ENCODE results near the gene TMEM108.

TMEM108 gene

DNA sequence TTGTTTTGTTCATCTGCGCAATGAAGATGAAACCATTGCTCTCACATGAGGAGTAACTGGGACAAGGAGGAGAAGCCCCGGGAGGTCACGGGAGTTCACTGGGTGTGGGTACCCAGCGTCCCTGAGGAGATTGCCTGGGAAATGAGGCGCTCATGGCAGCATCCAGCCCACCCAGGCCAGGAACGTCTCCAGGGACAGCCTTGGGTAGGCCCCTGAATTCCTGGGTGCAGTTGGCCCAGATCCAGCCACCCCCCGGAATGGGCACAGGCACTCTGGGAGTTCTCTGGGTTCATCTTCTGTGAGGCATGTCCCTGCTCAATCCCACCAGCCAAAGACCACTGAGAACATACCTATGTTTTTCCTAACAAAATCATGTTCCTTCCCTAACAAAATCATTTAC lies 380.2 kb downstream of the TMEM108 start:
- H3K27me3 ChIP-seq (ENCODE audit: control insufficient read depth, insufficient read depth, low read length): no peaks in the 10 kb centered on the region
- no peak overlapping the region for H3K27ac ChIP-seq (ENCODE audit: low read depth, low read length)
- no peak overlapping the region for H3K9ac ChIP-seq (ENCODE audit: low read length)
- no peak overlapping the region for H3K4me3 ChIP-seq (ENCODE audit: low read depth, low read length)
- no peaks in the 10 kb centered on the region for H3K9me3 ChIP-seq (ENCODE audit: control insufficient read depth, insufficient read depth, low read depth, low read length)
- peaks cover 4% of the 10 kb centered on the region; the same call in 1 of the 2 replicates for H3K4me1 ChIP-seq (ENCODE audit: control insufficient read depth, insufficient read depth, low read length)
- no peaks in the 10 kb centered on the region for H3K36me3 ChIP-seq (ENCODE audit: control insufficient read depth, insufficient read depth, low read length)

DNA sequence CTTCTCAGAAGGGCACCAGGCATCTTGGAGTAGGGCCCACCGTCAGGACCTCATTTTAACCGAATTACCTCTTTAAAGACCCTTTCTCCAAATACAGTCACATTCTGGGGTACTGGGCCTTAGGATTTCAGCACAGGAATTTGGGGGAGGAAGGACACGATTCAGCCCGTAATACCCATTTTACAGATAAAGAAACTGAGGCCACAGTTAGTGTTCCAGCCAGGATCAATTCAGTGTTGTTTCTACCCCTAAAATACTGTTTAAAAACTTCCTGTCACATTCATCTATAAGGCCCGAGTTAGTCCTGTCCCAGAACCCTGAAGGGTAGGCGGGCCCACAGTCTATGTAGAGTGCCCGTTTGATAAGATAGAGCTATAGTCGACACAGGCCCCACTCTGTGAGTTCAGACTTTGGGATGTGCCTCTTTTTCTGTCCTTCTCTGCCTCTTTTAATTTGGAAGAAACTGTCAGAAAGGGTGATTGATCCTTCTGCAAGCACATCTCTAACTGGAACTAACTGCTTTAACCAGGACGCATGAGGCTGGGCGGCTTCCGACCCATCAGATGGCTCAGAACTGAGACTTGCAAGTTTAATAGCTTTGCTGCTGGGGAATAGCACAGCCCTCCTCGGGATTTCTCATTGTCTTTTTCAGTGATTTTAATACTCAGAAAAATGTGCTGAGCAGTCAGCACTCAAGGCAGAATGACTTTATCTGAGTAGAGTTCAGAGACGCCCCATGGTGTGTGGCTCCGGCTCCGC lies 381.1 kb downstream of the TMEM108 start:
- Histone ChIP-seq H3K27ac (ENCODE audit: low read depth, low read length) (no peak overlapping the region), H3K4me3 (ENCODE audit: low read depth, low read length) (no peak overlapping the region), H3K9me3 (ENCODE audit: control insufficient read depth, insufficient read depth, low read depth, low read length) (no peaks in the 10 kb centered on the region), H3K4me1 (ENCODE audit: control insufficient read depth, insufficient read depth, low read length) (no peaks in the 10 kb centered on the region), H3K9ac (ENCODE audit: low read length) (no peak overlapping the region), H3K36me3 (ENCODE audit: control insufficient read depth, insufficient read depth, low read length) (no peaks in the 10 kb centered on the region), H3K27me3 (ENCODE audit: control insufficient read depth, insufficient read depth, low read length) (no peaks in the 10 kb centered on the region)

DNA sequence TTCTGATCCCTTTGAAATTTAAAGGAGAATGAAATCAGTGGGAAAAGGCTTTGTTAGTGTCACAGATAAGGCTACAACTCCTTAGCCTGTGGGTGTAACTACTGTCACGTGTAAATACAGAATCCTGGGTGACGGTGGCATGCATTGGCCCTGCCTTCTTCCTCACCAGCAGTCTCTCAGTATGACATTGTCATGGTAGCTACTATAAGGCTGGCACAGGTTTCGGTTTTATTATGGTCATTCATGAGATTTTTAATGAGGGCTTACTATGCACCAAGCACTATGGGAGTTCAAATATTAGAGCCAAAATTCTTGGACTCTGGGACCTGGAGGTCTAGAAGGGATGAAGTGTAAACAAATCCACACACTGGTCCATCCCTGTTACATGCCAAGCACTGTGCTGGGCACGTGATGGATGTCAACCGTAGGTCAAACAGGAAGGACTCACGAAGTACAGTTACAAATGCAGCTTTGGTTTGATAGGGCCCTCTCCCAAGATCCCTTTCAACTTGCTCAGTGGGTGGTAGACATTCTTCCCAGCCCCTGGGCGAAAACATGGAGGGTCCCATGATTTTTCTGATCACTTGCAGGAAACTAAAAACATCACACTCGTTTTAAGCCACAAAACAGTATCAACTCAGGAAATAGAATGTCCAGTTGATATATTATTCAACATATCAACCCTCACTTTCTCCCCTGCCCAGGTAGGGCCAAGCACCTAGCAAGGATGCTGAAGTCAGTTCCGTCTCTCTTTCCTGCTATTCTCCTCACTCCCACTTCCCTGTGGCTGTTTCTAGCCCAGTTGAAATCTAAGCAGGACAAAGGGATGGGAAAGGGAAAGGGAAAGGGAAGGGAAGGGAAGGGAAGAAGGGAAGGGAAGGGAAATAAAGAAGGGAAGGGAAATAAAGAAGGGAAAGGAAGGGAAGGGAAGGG lies 387.0 kb downstream of the TMEM108 start:
- H3K27ac ChIP-seq (ENCODE audit: low read depth, low read length): no peak overlapping the region
- no peak overlapping the region for H3K4me3 ChIP-seq (ENCODE audit: low read depth, low read length)
- H3K27me3 ChIP-seq (ENCODE audit: control insufficient read depth, insufficient read depth, low read length): no peaks in the 10 kb centered on the region
- H3K4me1 ChIP-seq (ENCODE audit: control insufficient read depth, insufficient read depth, low read length): no peaks in the 10 kb centered on the region
- H3K9me3 ChIP-seq (ENCODE audit: control insufficient read depth, insufficient read depth, low read depth, low read length): peaks cover 2% of the 10 kb centered on the region; the same call in 1 of the 2 replicates
- H3K9ac ChIP-seq (ENCODE audit: low read length): no peak overlapping the region
- no peaks in the 10 kb centered on the region for H3K36me3 ChIP-seq (ENCODE audit: control insufficient read depth, insufficient read depth, low read length)

DNA sequence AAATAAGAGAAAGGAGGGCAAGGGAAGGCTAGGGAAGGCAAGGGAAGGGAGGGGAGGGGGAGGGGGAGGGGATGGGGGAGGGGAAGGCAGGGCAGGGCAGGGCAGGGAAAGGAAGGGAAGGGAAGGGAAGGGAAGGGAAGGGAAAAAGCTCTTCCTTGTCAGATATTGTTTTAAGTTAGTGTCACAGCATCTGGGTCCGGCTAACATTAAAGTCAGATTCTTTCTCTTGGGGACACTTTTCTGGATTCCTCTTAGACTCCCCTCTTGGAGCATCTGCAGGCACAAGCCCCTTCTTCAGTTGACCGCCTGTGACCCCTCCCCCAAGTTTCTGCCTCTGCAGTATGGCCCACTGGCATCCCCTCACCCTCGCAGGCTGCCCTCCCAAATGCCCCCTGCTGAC lies 387.7 kb downstream of the TMEM108 start:
- no peaks in the 10 kb centered on the region for H3K36me3 ChIP-seq (ENCODE audit: control insufficient read depth, insufficient read depth, low read length)
- peaks cover 2% of the 10 kb centered on the region; the same call in 1 of the 2 replicates for H3K9me3 ChIP-seq (ENCODE audit: control insufficient read depth, insufficient read depth, low read depth, low read length)
- no peak overlapping the region for H3K27ac ChIP-seq (ENCODE audit: low read depth, low read length)
- H3K27me3 ChIP-seq (ENCODE audit: control insufficient read depth, insufficient read depth, low read length): no peaks in the 10 kb centered on the region
- no peak overlapping the region for H3K9ac ChIP-seq (ENCODE audit: low read length)
- no peaks in the 10 kb centered on the region for H3K4me1 ChIP-seq (ENCODE audit: control insufficient read depth, insufficient read depth, low read length)
- no peak overlapping the region for H3K4me3 ChIP-seq (ENCODE audit: low read depth, low read length)

DNA sequence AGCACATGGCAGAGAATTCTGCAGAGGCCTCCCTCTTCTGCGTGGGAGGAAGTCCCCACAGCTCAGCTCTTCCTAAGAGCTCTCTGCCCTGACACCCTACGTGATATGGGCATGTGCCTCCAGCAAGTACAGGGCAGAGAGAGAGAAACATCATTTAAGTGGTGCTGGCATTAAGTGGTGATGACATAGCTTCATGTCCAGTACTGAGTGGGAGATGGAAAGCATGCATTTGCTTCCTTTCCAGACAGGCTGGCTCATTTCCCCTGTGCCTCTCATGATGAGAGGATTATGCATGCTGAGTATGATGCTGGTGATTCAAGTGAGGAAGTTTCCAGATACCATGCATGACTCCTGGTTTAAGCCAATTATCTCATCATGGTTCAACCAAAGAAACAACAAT lies 388.5 kb downstream of the TMEM108 start:
- Histone ChIP-seq H3K9ac (ENCODE audit: low read length) (no peak overlapping the region), H3K9me3 (ENCODE audit: control insufficient read depth, insufficient read depth, low read depth, low read length) (peaks cover 2% of the 10 kb centered on the region; the same call in 1 of the 2 replicates), H3K27me3 (ENCODE audit: control insufficient read depth, insufficient read depth, low read length) (no peaks in the 10 kb centered on the region), H3K36me3 (ENCODE audit: control insufficient read depth, insufficient read depth, low read length) (no peaks in the 10 kb centered on the region), H3K4me3 (ENCODE audit: low read depth, low read length) (no peak overlapping the region), H3K4me1 (ENCODE audit: control insufficient read depth, insufficient read depth, low read length) (no peaks in the 10 kb centered on the region), H3K27ac (ENCODE audit: low read depth, low read length) (no peak overlapping the region)

DNA sequence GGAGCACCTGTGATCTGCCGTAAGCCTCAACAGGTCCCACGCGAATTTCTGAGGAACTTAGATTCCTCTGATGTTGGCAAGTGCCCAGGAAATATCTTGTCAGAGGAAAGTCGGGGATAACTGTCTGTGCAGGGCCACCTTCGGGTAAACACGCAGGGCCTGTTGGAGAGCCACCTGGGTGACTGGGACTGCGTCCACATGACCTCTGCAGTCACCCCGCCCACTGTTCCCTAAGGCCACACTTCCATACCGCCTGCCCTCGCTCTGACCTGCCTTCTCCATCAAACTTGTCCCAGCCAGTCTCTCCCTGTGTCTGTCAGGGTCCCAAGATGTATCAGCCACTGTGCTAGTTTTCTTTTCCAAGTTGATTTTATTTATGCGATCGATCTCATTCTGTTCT lies 390.4 kb downstream of the TMEM108 start:
- Histone ChIP-seq H3K27me3 (ENCODE audit: control insufficient read depth, insufficient read depth, low read length) (no peaks in the 10 kb centered on the region), H3K36me3 (ENCODE audit: control insufficient read depth, insufficient read depth, low read length) (no peaks in the 10 kb centered on the region), H3K4me1 (ENCODE audit: control insufficient read depth, insufficient read depth, low read length) (no peaks in the 10 kb centered on the region), H3K4me3 (ENCODE audit: low read depth, low read length) (no peak overlapping the region), H3K27ac (ENCODE audit: low read depth, low read length) (no peak overlapping the region), H3K9ac (ENCODE audit: low read length) (no peak overlapping the region), H3K9me3 (ENCODE audit: control insufficient read depth, insufficient read depth, low read depth, low read length) (peaks cover 2% of the 10 kb centered on the region; the same call in 1 of the 2 replicates)

DNA sequence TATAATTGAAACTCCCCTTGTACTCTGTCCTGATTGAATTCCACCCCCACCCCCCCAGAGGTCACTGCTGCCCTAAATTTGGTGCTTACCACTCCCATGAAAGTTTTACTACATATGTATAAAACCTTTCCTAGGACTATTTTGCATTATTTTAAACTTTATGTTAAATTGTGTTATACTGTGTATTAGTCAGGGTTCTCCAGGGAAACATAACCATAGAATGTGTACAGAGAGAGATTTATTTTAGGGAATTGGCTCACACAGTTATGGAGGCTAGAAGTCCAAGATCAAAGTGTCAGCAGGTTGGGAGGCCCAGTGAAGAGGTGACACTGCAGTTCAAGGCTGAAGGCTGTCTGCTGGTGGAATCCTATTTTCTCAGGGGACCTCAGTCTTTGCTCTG lies 390.9 kb downstream of the TMEM108 start:
- Histone ChIP-seq H3K27me3 (ENCODE audit: control insufficient read depth, insufficient read depth, low read length) (no peaks in the 10 kb centered on the region), H3K36me3 (ENCODE audit: control insufficient read depth, insufficient read depth, low read length) (no peaks in the 10 kb centered on the region), H3K4me3 (ENCODE audit: low read depth, low read length) (no peak overlapping the region), H3K4me1 (ENCODE audit: control insufficient read depth, insufficient read depth, low read length) (no peaks in the 10 kb centered on the region), H3K9me3 (ENCODE audit: control insufficient read depth, insufficient read depth, low read depth, low read length) (peaks cover 2% of the 10 kb centered on the region; the same call in 1 of the 2 replicates), H3K9ac (ENCODE audit: low read length) (no peak overlapping the region), H3K27ac (ENCODE audit: low read depth, low read length) (no peak overlapping the region)

DNA sequence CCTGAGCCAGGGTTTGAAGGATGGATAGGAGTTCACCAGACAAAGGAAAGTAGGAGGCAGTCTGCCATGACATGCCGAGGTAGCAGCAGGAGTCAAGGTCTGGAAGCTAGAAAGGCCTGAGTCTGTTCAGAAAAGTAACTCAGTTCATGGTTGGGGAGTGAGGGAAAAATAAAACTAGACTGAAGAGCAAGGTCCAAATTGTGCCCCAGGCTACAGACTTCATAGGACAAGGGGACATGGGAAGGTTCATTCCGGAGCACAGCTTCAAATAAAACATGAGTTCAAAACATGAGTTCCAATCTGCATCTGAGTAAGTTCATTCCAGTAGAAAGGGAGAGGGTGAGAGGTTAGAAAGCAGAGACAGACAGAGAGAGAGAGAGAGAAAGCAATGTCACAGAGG lies 401.4 kb downstream of the TMEM108 start:
- H3K9me3 ChIP-seq (ENCODE audit: control insufficient read depth, insufficient read depth, low read depth, low read length): peaks cover 17% of the 10 kb centered on the region
- H3K27me3 ChIP-seq (ENCODE audit: control insufficient read depth, insufficient read depth, low read length): no peaks in the 10 kb centered on the region
- no peaks in the 10 kb centered on the region for H3K36me3 ChIP-seq (ENCODE audit: control insufficient read depth, insufficient read depth, low read length)
- H3K9ac ChIP-seq (ENCODE audit: low read length): no peak overlapping the region
- H3K4me1 ChIP-seq (ENCODE audit: control insufficient read depth, insufficient read depth, low read length): no peaks in the 10 kb centered on the region
- no peak overlapping the region for H3K27ac ChIP-seq (ENCODE audit: low read depth, low read length)
- H3K4me3 ChIP-seq (ENCODE audit: low read depth, low read length): no peak overlapping the region

DNA sequence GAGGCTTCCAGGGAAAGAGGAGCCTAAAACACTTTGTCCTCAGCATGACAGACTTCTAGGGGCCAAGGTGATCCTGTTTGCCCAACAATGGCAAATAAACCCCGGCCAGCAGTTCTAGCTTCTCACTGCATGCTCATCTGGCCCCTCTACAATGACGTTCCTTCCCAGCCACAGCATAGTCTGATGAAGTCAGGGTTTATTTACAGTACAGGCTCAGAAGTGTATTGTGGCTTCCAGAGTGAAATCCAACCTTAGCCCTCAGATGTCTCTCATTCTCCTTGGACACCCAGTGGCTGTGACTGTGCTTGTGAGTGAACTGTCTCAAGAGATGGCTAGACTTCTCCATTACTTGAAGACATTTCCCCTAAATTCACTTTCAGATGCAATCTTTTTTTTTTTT lies 402.5 kb downstream of the TMEM108 start:
- H3K9me3 ChIP-seq (ENCODE audit: control insufficient read depth, insufficient read depth, low read depth, low read length): peaks cover 17% of the 10 kb centered on the region
- H3K9ac ChIP-seq (ENCODE audit: low read length): no peak overlapping the region
- H3K27me3 ChIP-seq (ENCODE audit: control insufficient read depth, insufficient read depth, low read length): no peaks in the 10 kb centered on the region
- H3K27ac ChIP-seq (ENCODE audit: low read depth, low read length): no peak overlapping the region
- no peaks in the 10 kb centered on the region for H3K4me1 ChIP-seq (ENCODE audit: control insufficient read depth, insufficient read depth, low read length)
- H3K36me3 ChIP-seq (ENCODE audit: control insufficient read depth, insufficient read depth, low read length): no peaks in the 10 kb centered on the region
- H3K4me3 ChIP-seq (ENCODE audit: low read depth, low read length): no peak overlapping the region

DNA sequence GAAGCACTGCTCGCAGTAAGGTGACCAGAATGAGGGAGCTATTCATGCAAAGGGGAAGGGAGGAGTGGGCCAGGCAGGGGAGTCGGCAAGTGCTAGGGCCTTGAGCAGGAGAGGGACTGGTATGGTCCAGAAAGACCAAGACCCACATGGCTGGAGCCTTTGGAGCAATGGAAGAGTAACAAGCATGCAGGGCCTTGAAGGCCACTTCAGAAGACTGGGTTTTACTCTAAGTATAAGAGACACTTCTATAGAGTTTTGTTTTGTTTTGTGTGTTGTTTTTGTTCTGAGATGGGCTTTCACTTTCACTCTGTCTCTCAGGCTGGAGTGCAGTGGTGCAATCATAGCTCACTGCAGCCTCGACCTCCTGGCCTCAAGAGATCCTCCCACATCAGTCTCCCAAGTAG lies 403.7 kb downstream of the TMEM108 start:
- Histone ChIP-seq H3K4me3 (ENCODE audit: low read depth, low read length) (no peak overlapping the region), H3K4me1 (ENCODE audit: control insufficient read depth, insufficient read depth, low read length) (no peaks in the 10 kb centered on the region), H3K27ac (ENCODE audit: low read depth, low read length) (no peak overlapping the region), H3K27me3 (ENCODE audit: control insufficient read depth, insufficient read depth, low read length) (no peaks in the 10 kb centered on the region), H3K36me3 (ENCODE audit: control insufficient read depth, insufficient read depth, low read length) (no peaks in the 10 kb centered on the region), H3K9ac (ENCODE audit: low read length) (no peak overlapping the region), H3K9me3 (ENCODE audit: control insufficient read depth, insufficient read depth, low read depth, low read length) (peaks cover 17% of the 10 kb centered on the region)

DNA sequence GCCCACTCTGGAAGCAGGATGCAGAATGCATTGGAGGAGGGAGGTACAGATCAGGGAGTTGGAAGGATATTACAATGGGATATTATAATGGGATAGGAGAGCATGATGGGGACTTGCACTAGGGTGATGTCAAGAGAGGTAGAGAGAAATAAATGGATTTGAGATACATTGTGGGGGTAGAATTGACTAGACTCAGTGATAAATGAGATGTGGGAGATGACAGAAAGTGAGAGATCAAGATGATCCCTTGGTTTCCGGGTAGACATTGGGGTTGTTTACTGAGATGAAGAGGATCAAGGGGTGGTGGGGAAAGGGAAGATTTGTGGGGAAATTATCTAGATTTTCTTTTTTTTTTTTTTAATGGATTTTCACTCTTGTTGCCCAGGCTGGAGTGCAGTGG lies 404.3 kb downstream of the TMEM108 start:
- Histone ChIP-seq H3K4me1 (ENCODE audit: control insufficient read depth, insufficient read depth, low read length) (no peaks in the 10 kb centered on the region), H3K9ac (ENCODE audit: low read length) (no peak overlapping the region), H3K27me3 (ENCODE audit: control insufficient read depth, insufficient read depth, low read length) (no peaks in the 10 kb centered on the region), H3K27ac (ENCODE audit: low read depth, low read length) (no peak overlapping the region), H3K36me3 (ENCODE audit: control insufficient read depth, insufficient read depth, low read length) (no peaks in the 10 kb centered on the region), H3K9me3 (ENCODE audit: control insufficient read depth, insufficient read depth, low read depth, low read length) (peaks cover 17% of the 10 kb centered on the region), H3K4me3 (ENCODE audit: low read depth, low read length) (no peak overlapping the region)

Measured in HUES6 (cell line).